Stomach (tissue), 4 donors: Measurements from ENCODE around the gene MKLN1.

Experiments used
- POLR2A ChIP-seq, 4 donors: fragments of 450-650 bp; IDR thresholded peaks; one replicate each; pipeline ENCODE4 v1.6.1; 2016; ENCODE audit warnings: antibody characterized with exemption in 4 of 4, control low read depth in 2 of 4, mild to moderate bottlenecking in 1 of 4, moderate library complexity in 1 of 4
- TF ChIP-seq, protein P1 (sequence below), 7 experiments: fragments of 450-650 bp in 4 of 7; fragments of 200-600 bp in 3 of 7; sonication (generic) in 3 of 7; IDR thresholded peaks; one replicate each; pipeline ENCODE4 v1.5.1; 2016 to 2019; ENCODE audit warnings: antibody characterized with exemption in 7 of 7, control low read depth in 2 of 7, mild to moderate bottlenecking in 1 of 7

DNA sequence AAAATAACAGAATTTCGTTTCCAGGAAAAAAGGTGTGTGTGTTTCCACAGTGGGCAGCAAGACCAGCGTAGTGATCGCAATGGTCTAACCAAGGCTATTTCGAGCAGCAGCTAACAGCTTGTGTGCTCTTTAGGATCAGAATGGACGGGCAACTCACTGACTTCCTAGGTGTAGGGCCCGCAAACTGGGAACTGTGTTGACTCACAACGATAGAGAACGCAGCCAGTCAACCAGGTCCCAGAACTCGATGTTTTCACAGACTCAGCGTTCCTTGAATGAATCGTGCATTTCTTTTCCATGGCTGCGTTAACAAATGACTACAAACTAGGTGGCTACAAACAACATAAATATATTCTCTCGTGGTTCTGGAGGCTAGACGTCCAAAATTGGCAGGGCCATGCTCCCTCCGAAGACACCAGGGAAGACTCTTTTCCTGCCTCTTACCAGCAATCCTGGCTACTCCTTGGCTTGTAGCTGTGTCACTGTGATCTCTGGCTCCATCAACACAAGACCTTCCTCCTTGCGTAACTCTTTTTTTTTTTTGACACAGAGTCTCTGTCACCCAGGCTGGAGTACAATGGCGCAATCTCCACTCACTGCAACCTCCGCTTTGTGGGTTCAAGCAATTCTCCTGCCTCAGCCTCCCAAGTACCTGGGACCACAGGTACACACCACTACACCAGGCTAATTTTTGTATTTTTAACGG is 189.7 kb downstream of the MKLN1 start:
- TF ChIP-seq, protein P1, sequence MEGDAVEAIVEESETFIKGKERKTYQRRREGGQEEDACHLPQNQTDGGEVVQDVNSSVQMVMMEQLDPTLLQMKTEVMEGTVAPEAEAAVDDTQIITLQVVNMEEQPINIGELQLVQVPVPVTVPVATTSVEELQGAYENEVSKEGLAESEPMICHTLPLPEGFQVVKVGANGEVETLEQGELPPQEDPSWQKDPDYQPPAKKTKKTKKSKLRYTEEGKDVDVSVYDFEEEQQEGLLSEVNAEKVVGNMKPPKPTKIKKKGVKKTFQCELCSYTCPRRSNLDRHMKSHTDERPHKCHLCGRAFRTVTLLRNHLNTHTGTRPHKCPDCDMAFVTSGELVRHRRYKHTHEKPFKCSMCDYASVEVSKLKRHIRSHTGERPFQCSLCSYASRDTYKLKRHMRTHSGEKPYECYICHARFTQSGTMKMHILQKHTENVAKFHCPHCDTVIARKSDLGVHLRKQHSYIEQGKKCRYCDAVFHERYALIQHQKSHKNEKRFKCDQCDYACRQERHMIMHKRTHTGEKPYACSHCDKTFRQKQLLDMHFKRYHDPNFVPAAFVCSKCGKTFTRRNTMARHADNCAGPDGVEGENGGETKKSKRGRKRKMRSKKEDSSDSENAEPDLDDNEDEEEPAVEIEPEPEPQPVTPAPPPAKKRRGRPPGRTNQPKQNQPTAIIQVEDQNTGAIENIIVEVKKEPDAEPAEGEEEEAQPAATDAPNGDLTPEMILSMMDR (IDR thresholded peaks at IDR 0.05): no peak
- TF ChIP-seq POLR2A (IDR thresholded peaks at IDR 0.05): no peak
